ENCODE results near the gene KIRREL3.

Gene KIRREL3

DNA sequence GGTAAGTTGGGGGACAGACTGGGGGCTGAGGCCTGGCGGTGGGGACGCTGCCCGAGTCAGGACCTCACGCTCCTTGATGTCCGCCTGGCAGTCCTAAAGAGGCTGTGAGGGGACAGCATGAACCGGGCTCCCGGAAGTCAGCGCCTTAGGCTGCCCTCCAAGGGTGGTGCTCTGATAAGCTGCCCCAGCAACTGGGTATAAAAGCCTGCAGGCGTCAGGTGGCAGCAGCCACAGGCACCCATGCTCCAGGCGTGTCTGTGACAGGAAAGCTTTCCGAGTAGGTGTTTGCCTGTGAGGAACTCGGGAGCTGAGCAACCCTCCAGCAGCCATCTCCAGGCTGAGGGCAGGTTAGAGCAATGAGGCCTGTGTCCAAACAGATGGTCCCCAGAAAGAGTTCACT lies 592.1 kb downstream of the KIRREL3 start:
- no peak overlapping the region for H3K4me3 ChIP-seq (ENCODE audit: control insufficient read depth, low read depth, low read length)
- DNase-seq (ENCODE audit: low read depth), result no peak
- TF ChIP-seq, protein P1, sequence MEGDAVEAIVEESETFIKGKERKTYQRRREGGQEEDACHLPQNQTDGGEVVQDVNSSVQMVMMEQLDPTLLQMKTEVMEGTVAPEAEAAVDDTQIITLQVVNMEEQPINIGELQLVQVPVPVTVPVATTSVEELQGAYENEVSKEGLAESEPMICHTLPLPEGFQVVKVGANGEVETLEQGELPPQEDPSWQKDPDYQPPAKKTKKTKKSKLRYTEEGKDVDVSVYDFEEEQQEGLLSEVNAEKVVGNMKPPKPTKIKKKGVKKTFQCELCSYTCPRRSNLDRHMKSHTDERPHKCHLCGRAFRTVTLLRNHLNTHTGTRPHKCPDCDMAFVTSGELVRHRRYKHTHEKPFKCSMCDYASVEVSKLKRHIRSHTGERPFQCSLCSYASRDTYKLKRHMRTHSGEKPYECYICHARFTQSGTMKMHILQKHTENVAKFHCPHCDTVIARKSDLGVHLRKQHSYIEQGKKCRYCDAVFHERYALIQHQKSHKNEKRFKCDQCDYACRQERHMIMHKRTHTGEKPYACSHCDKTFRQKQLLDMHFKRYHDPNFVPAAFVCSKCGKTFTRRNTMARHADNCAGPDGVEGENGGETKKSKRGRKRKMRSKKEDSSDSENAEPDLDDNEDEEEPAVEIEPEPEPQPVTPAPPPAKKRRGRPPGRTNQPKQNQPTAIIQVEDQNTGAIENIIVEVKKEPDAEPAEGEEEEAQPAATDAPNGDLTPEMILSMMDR (conservative IDR thresholded peaks at IDR 0.05; ENCODE audit: control insufficient read depth, insufficient read depth, low read depth, low read length), result no peak

DNA sequence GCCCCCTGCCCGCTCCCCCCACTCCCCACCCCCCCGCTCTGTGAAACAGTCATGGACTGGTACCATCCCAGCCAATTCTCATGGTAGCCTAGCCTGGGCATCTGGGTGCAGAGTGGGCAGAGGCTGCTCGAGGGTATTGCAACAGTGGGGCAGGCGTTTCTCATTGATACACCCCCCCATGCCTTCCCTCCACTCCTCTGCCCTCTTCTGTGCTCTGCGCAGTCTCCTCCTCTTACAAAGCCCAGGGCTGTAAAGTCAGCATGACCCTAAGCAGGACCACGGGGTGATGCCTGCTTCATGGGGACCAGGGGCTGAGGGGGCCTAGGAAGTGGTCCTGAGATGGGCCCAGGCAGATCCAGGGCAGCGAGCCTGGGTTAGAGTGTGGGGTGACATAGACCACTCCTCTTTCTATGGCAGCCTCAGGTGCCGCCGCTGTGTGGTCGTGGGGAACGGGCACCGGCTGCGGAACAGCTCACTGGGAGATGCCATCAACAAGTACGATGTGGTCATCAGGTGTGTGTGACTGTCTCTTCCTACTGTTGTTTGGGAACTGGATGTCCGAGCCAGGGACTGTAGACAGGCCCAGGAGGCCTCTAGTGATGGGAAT lies 592.8 kb downstream of the KIRREL3 start:
- H3K4me3 ChIP-seq (ENCODE audit: control insufficient read depth, low read depth, low read length), result no peak overlapping the region
- TF ChIP-seq, protein P1 (conservative IDR thresholded peaks at IDR 0.05; ENCODE audit: control insufficient read depth, insufficient read depth, low read depth, low read length), result no peak
- no peak for DNase-seq (ENCODE audit: low read depth)

DNA sequence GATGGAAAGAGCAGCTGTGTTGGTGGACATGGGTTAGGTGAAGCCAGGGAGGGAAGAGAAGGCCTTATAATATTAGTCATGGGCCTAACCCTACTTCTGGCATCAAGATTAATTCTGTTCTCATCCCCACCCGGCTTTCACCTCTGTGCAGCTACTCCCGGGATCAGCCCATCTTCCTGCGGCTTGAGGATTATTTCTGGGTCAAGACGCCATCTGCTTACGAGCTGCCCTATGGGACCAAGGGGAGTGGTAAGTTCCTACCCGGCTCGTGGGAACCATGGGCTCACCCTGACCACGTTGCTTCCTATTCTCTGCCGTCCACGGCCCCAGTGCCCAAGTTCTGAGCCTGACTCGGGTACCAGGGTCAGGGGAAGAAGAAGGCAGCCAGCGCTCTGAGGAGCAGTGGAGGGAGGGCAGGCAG lies 593.5 kb downstream of the KIRREL3 start:
- no peak overlapping the region for H3K4me3 ChIP-seq (ENCODE audit: control insufficient read depth, low read depth, low read length)
- TF ChIP-seq, protein P1 (conservative IDR thresholded peaks at IDR 0.05; ENCODE audit: control insufficient read depth, insufficient read depth, low read depth, low read length), result no peak
- no peak for DNase-seq (ENCODE audit: low read depth)

DNA sequence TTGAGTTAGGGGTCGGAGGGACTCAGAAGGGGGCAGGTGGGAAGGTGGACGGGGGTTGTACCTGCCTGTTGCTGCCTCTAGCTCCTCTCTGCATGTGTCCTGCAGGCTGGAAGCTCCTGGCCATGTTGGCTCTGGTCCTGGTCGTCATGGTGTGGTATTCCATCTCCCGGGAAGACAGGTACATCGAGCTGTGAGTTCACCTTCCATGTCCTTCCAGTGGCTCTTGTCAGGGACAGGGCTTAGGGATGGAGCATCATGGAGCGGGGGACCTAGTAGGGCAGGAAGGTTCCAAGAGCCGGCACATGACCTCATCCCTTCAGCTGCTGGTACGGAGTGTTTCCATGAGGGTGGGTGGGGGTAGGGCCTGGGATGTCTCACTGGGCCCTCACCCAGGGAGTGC lies 594.2 kb downstream of the KIRREL3 start:
- DNase-seq (ENCODE audit: low read depth), result no peak
- TF ChIP-seq, protein P1 (conservative IDR thresholded peaks at IDR 0.05; ENCODE audit: control insufficient read depth, insufficient read depth, low read depth, low read length), result no peak
- H3K4me3 ChIP-seq (ENCODE audit: control insufficient read depth, low read depth, low read length), result no peak overlapping the region

DNA sequence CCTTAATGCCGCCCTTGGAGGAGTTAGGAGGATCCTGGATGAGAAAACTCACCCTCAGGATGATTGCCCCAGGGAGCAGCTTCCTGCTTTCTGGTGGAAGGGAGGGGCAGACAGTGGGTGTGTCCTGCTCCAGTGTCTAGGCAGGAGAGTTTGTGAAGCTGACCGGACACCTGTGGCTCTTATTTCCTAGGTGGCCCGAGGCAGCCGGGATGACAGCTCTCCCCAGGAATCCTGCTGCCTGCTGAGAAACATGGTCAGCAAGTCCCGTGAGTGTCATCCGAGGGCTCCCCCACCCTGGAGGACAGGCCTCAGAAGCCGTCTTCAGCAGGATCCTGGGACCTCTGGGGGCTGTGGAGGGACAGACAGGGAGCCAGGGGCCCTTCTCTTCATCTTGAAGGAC lies 594.7 kb downstream of the KIRREL3 start:
- TF ChIP-seq, protein P1 (conservative IDR thresholded peaks at IDR 0.05; ENCODE audit: control insufficient read depth, insufficient read depth, low read depth, low read length), result no peak

DNA sequence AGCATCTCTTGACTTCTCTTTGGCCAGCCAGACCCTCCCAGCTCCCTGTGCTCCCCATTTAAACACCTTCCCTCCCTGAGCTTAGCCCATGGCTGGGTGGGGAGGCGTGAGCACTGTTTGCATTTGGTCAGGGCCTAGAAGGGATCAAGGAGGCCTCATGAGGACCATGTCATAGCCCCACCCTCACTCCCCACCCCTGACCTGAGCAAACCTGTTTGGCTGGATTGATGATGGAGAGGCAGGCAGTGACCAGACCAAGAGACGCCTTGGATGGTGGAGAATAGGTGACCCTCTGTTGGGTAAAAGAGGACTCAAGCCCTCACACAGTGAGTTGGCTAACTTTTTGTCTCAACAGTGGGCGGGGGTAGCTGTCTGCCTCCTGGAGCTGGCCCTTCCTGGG lies 595.2 kb downstream of the KIRREL3 start:
- no peak for DNase-seq (ENCODE audit: low read depth)
- TF ChIP-seq, protein P1 (conservative IDR thresholded peaks at IDR 0.05; ENCODE audit: control insufficient read depth, insufficient read depth, low read depth, low read length), result no peak

More for the DNA sequence above, 594.7 kb downstream of the KIRREL3 start:
- DNase-seq (ENCODE audit: low read depth), result no peak
- no peak overlapping the region for H3K4me3 ChIP-seq (ENCODE audit: control insufficient read depth, low read depth, low read length)

DNA sequence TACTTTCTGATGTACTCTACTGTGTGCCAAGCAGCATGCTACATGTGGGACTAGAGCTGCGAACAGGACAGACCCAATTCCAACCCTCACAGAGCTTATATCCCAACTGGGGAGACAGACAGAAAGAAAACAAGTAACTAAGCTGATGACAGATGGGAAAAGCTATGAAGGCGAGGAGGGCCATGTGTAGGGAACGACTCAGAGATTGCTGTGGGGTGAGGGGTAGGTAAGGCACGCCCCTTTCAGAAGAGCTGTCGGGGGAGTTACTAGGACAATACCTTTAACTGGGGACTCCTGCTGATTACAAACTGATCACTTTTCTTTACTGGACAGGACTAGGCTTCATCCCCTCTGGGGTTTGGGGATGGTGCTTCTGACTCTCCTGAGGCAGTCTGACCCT lies 596.2 kb downstream of the KIRREL3 start:
- TF ChIP-seq, protein P1 (conservative IDR thresholded peaks at IDR 0.05; ENCODE audit: control insufficient read depth, insufficient read depth, low read depth, low read length), result no peak
- no peak overlapping the region for H3K4me3 ChIP-seq (ENCODE audit: control insufficient read depth, low read depth, low read length)
- DNase-seq (ENCODE audit: low read depth), result no peak

More for the DNA sequence above, 595.2 kb downstream of the KIRREL3 start:
- no peak overlapping the region for H3K4me3 ChIP-seq (ENCODE audit: control insufficient read depth, low read depth, low read length)
